NCI-H2196 treated with DMSO at 0.1 percent for 48 hours (cell line): Measurements from ENCODE around the gene PRDX1.
"Not testable (repeated sequence)": the region's sequence is repeated elsewhere in the genome, so short reads cannot be mapped to it uniquely, and the experiment has no call there.

Experiments used
- DNase-seq: peaks from one replicate; lab custom pipeline; 2025; ENCODE audit not compliant: unreplicated experiment; lab: John Stamatoyannopoulos, UW

PRDX1 gene

DNA sequence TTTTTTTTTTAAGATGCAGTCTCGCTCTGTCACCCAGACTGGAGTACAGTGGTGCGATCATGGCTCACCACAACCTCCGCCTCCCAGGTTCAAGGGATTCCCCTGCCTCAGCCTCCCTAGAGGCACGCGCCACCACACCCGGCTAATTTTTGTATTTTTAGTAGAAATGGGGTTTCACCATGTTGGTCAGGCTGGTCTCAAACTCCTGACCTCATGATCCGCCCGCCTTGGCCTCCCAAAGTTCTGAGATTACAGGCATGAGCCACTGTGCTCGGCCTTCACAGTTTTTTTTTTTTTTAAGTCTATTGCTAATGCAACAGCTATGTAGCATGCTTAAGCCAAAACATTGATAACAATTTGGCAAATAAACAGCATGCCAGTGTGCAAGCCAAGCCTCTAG is 54.3 kb downstream of the PRDX1 start:
- DNase-seq = not testable (repeated sequence)

DNA sequence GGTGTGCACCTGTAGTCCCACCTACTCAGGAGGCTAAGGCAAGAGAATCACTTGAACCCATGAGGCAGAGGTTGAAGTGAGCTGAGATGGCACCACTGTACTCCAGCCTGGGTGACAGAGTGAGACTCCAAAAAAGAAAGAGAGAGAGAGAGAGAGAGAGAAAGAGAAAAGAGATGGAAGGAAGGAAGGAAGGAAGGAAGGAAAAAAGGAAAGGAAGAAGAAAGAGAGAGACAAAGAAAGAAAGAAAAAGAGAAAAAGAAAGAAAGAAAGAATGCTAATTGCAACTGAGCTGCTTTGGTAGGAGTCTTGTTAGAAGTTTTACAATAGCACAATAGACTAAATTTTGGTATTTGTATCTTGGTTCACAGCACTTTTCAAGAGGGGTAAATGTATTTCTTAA is 56.4 kb downstream of the PRDX1 start:
- no peak for DNase-seq
